GM21576 (cell line): ENCODE results near the gene ASRGL1.
"Not testable (repeated sequence)": the region's sequence is repeated elsewhere in the genome, so short reads cannot be mapped to it uniquely, and the experiment has no call there.

Experiments
- ATAC-seq: cut with Tn5 transposase; IDR thresholded peaks from one replicate; pipeline ENCODE4 v1.9.1; 2021; ENCODE audit warnings: mild to moderate bottlenecking, moderate library complexity; ENCODE audit not compliant: unreplicated experiment

The ASRGL1 gene

GRCh38 chr11:62352355-62353336, 15.4 kb downstream of the ASRGL1 start:
- no peak for ATAC-seq

GRCh38 chr11:62353841-62354240, 16.6 kb downstream of the ASRGL1 start:
- ATAC-seq: no peak

DNA sequence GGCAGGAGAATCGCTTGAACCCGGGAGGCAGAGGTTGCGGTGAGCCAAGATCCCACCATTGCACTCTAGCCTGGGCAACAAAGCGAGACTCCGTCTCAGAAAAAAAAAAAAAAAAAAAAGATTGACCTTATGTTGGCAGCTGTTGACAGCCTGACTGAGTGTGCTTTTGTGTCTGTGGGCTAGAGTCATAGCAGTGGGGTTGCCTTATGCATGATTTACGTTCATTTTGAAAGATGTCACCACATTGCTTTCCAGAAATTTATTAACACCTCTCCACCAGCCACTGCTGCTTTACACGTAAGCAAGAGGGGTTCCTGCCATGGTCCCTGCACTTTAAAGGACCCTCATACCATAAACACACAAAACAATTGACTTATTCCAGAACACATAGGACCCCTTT, 21.0 kb downstream of the ASRGL1 start:
- ATAC-seq: no peak

GRCh38 chr11:62359475-62359874, 22.2 kb downstream of the ASRGL1 start:
- ATAC-seq: no peak

GRCh38 chr11:62360685-62361084, 23.4 kb downstream of the ASRGL1 start:
- no peak for ATAC-seq

DNA sequence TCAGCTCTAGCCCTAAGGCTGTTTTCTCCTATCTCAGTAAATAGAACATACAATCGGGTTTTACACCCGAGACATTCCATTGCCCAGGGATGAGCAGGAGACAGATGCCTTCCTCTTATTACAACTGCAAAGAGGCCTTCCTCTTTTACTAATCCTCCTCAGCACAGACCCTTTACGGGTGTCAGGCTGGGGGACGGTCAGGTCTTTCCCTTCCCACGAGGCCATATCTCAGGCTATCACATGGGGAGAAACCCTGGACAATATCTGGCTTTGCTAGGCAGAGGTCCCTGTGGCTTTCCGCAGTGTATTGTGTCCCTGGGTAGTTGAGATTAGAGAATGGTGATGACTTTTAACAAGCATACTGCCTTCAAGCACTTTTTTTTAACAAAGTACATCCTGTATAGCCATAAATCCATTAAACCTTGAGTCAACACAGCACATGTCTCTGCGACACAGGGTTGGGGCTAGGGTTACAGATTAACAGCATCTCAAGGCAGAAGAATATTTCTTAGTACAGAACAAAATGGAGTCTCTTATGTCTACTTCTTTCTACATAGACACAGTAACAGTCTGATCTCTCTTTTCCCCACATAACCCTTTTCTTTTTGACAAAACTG, 31.7 kb downstream of the ASRGL1 start:
- ATAC-seq: not testable (repeated sequence)

GRCh38 chr11:62370743-62371440, 33.6 kb downstream of the ASRGL1 start:
- no peak for ATAC-seq

GRCh38 chr11:62372871-62373270, 35.6 kb downstream of the ASRGL1 start:
- ATAC-seq: no peak

- ATAC-seq: no peak
Measured at GRCh38 chr11:62373464-62374119, 36.3 kb downstream of the ASRGL1 start.

DNA sequence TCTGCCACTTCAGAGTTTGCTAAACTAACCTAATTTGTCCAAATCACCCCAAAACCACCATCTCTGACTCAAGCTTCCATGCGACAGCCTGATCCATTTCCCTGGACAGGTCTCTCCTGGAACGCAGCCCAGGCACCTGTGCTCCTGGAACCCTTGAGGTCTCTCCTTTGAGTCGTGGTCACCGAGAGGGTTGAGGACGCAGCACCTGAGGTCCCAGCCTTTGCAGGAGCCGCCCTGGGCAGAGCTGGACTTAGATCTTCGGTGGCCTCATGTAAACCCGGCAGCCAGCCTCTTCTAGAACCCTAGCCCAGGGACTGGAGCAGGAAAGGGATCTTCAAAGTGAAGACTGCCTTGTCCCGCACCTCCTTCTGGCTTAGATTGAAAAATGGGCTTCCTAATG, 37.6 kb downstream of the ASRGL1 start:
- no peak for ATAC-seq

DNA sequence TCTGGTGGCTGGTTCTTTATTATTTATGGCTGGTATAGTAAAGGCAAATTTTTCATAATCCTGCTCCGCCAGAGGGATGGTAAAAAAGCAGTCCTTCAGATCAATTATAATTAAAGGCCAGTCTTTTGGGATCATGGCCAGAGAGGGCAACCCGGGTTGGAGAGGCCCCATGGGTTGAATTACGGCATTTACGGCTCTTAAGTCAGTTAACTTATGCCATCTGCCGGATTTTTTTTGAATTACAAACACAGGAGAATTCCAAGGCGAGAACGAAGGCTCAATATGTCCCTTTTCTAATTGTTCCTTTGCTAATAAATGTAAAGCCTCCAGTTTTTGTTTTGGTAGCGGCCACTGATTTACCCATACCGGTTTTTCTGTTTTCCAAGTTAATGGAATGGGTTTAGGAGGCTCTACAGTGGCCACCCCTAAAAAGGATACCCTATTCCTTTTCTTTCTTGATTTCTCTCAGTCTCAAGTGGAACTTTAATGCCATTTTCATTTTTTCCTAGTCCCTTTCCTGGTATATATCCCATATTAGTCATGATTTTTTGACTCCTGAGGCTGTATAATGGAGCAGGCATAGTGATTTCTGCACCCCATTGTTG, 41.3 kb downstream of the ASRGL1 start:
- not testable (repeated sequence) for ATAC-seq

GRCh38 chr11:62379586-62379985, 42.3 kb downstream of the ASRGL1 start:
- ATAC-seq: not testable (repeated sequence)

DNA sequence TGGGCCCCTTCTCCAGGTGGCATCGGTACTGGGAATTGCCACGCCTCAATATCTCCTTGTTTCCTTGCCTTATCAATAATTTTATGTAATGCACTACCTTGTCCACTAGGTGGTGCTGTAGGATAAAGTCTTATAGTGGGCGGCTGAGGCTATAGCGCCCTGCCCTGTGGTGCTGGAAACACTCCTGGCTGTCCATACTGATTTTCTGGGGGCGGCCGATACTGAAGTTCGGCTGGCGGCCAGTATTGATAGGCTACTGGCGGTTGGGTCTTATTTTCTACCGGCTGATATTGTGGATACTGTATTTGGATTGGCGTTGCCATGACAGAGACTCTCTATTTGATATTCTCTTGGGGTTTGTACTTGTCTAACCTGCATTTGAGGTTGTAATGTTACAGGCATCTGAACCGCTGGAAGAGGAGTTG, 43.6 kb downstream of the ASRGL1 start:
- ATAC-seq: not testable (repeated sequence)

- ATAC-seq: no peak
Measured at GRCh38 chr11:62383822-62384221, 46.6 kb downstream of the ASRGL1 start.

GRCh38 chr11:62386083-62386482, 48.8 kb downstream of the ASRGL1 start:
- not testable (repeated sequence) for ATAC-seq

DNA sequence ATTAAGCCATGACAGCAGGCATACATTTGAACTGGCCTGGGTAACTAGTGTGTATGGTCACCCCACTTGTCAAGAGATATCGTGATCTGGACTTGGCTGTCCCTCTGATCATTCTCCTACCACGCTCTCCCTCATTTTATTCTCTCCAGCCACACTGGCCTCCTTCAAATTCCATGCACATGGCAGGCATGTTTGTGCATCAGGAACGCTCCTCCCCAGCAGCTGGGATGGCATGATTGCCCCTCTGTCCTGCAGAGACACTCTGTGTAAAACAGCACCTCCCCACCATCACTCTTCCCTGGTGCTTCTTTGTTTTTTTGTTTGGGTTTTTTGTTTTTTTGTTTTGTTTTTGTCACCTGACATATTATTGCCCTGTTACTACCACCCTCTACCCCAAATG, 50.1 kb downstream of the ASRGL1 start:
- no peak for ATAC-seq

DNA sequence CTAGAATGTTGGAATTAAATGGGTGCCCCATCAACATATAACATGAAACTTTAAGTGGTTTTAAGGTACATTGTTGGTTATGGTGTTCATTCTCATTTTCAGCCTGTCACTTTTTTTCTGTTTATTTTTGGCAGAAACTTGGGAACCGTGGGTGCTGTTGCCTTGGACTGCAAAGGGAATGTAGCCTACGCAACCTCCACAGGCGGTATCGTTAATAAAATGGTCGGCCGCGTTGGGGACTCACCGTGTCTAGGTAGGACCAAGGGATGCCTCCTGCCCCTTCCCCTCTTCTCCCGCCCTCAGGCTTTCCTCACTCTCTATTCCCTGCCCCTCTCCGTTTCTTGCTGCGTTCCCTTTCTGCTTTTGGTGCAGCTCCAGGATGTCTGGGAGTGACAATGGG, 51.8 kb downstream of the ASRGL1 start:
- no peak for ATAC-seq

- ATAC-seq: no peak
Measured at GRCh38 chr11:62390237-62390636, 53.0 kb downstream of the ASRGL1 start.

GRCh38 chr11:62390722-62391121, 53.5 kb downstream of the ASRGL1 start:
- ATAC-seq: no peak

GRCh38 chr11:62391642-62392425, 54.6 kb downstream of the ASRGL1 start:
- no peak for ATAC-seq
